ENCODE results near the gene IREB2. TPM values are rescaled to one million over a fixed set of nuclear protein-coding genes. Genes with fewer than 3 reads are reported as not detected.
"Not testable (repeated sequence)": the region's sequence is repeated elsewhere in the genome, so short reads cannot be mapped to it uniquely, and the experiment has no call there.

Gene IREB2
- total and polyA plus RNA-seq, 2 donors (not counting 3 experiments of a cell fraction or from before 2014, with no cell fraction given), result 12.7 to 51.4 TPM

DNA sequence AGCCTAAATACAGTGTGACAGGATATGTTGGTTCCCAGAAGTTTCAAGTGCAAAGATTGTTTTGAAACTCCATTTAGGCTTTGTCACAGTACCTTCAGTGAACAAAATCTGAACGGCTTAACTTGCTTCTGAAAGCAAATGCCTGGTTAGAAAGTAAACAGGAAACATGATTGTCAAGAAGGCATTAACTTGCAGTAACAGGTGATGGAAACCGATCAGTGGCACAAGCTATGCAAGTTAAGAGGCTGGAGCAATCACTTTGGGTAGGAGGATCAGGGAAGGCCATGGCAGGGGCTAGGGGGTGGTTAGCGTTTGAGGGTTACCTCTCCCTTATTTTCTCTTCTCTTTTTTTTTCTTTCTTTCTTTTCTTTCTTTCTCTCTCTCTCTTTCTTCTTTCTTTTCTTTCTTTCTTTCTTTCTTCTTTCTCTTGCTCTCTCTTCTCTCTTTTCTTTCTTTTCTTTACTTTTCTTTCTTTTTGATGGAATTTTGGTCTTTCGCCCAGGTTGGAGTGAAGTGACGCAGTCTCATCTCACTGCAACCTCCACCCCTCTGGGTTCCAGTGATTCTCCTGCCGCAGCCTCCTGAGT lies 71.8 kb downstream of the IREB2 start:
- H3K9me3 ChIP-seq (replicated peaks; ENCODE audit: control insufficient read depth, insufficient read depth, low read length), result no peaks in the 10 kb centered on the region
- no peaks in the 10 kb centered on the region for H3K79me2 ChIP-seq (ENCODE audit: control insufficient read depth, insufficient read depth, low read length)
- no peak overlapping the region for H3K27ac ChIP-seq (ENCODE audit: insufficient read depth, low read depth, low read length)
- H3K9ac ChIP-seq (replicated peaks; ENCODE audit: extremely low read depth, insufficient read depth, low read length), result no peak overlapping the region
- H4K20me1 ChIP-seq (replicated peaks; ENCODE audit: control insufficient read depth, extremely low read depth, insufficient read depth, low read length), result no peaks in the 10 kb centered on the region
- FAIRE-seq (no peak), DNase-seq (ENCODE audit: low read depth, low spot score) (no peak)
- H3K4me2 ChIP-seq (ENCODE audit: insufficient read depth, low read length), result no peak overlapping the region
- TF ChIP-seq MAX (IDR thresholded peaks at IDR 0.05; ENCODE audit: insufficient read depth, insufficient read length) (no peak), FOS (IDR thresholded peaks at IDR 0.05; ENCODE audit: borderline replicate concordance, insufficient read depth, low read length) (no peak), JUN (IDR thresholded peaks at IDR 0.05; ENCODE audit: borderline replicate concordance, insufficient read depth, insufficient read length, low read depth) (no peak), EZH2 (IDR thresholded peaks at IDR 0.05; ENCODE audit: borderline replicate concordance, low read depth, low read length, severe bottlenecking) (no peak), MYC (IDR thresholded peaks at IDR 0.05; ENCODE audit: low read depth, low read length) (no peak), POLR2AphosphoS5 (IDR thresholded peaks at IDR 0.05; ENCODE audit: insufficient read depth, low read depth, low read length) (no peak), POLR2A (IDR thresholded peaks at IDR 0.05; ENCODE audit: low read depth, low read length) (no peak), GATA2 (IDR thresholded peaks at IDR 0.05; ENCODE audit: insufficient read depth, insufficient read length, low read depth, low read length) (no peak)
- TF ChIP-seq, protein P1, sequence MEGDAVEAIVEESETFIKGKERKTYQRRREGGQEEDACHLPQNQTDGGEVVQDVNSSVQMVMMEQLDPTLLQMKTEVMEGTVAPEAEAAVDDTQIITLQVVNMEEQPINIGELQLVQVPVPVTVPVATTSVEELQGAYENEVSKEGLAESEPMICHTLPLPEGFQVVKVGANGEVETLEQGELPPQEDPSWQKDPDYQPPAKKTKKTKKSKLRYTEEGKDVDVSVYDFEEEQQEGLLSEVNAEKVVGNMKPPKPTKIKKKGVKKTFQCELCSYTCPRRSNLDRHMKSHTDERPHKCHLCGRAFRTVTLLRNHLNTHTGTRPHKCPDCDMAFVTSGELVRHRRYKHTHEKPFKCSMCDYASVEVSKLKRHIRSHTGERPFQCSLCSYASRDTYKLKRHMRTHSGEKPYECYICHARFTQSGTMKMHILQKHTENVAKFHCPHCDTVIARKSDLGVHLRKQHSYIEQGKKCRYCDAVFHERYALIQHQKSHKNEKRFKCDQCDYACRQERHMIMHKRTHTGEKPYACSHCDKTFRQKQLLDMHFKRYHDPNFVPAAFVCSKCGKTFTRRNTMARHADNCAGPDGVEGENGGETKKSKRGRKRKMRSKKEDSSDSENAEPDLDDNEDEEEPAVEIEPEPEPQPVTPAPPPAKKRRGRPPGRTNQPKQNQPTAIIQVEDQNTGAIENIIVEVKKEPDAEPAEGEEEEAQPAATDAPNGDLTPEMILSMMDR (IDR thresholded peaks at IDR 0.05; ENCODE audit: extremely low read depth in 1 of 2, insufficient read depth in 1 of 2, low read depth in 1 of 2, low read length in 2 of 2), result no peak
- H2AFZ ChIP-seq (ENCODE audit: low read depth, low read length), result no peak overlapping the region
- ChIA-PET POLR2A (no interaction called here), CTCF (interaction anchor here (1.1 kb wide), 1 partner anchor 12 kb away, joined by 4 read pairs; no protein-coding TSS in a partner anchor)
- dilution Hi-C loops (cut with MboI; ENCODE audit: extremely low pct_ligation_motif_present, low sequenced_read_pairs), result no loop called here
- no peaks in the 10 kb centered on the region for H3K36me3 ChIP-seq (ENCODE audit: control insufficient read depth in 2 of 2, extremely low read depth in 1 of 2, insufficient read depth in 2 of 2, low read length in 2 of 2)
- peaks cover 4% of the 10 kb centered on the region for H3K4me1 ChIP-seq (ENCODE audit: control insufficient read depth, extremely low read depth, insufficient read depth, low read length)
- intact Hi-C loops (cut with micrococcal nuclease), result no loop called here
- BruUV-seq (replicated peaks), result no TSS peak
- peaks cover 3 to 4% of the 10 kb centered on the region in 2 experiments for H3K27me3 ChIP-seq (ENCODE audit: control insufficient read depth in 2 of 2, insufficient read depth in 2 of 2, low read length in 2 of 2)
- H3K4me3 ChIP-seq (replicated peaks in 1 of 3; ENCODE audit: insufficient read depth in 1 of 3, low read depth in 1 of 3, low read length in 3 of 3), result no peak overlapping the region
- H3K9me1 ChIP-seq (replicated peaks; ENCODE audit: control insufficient read depth, extremely low read depth, insufficient read depth, low read length), result no peaks in the 10 kb centered on the region

DNA sequence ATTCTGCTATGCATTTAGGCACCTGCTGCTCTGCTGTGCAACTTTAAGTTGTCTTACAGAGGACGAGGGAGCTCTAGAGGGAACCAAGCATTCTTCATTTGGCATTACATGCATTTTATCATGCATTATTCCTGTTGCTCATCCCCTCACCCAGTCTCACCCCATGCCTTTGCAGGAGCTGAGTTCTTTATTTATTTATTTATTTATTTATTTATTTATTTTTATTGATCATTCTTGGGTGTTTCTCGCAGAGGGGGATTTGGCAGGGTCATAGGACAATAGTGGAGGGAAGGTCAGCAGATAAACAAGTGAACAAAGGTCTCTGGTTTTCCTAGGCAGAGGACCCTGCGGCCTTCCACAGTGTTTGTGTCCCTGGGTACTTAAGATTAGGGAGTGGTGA lies 82.0 kb downstream of the IREB2 start:
- H3K4me3 ChIP-seq (replicated peaks in 1 of 3; ENCODE audit: insufficient read depth in 1 of 3, low read depth in 1 of 3, low read length in 3 of 3); H4K20me1 ChIP-seq (replicated peaks; ENCODE audit: control insufficient read depth, extremely low read depth, insufficient read depth, low read length); CTCF ChIA-PET; FAIRE-seq; H3K4me1 ChIP-seq (ENCODE audit: control insufficient read depth, extremely low read depth, insufficient read depth, low read length); H3K4me2 ChIP-seq (ENCODE audit: insufficient read depth, low read length); H3K36me3 ChIP-seq (ENCODE audit: control insufficient read depth in 2 of 2, extremely low read depth in 1 of 2, insufficient read depth in 2 of 2, low read length in 2 of 2); H3K79me2 ChIP-seq (ENCODE audit: control insufficient read depth, insufficient read depth, low read length); H3K27me3 ChIP-seq (ENCODE audit: control insufficient read depth in 2 of 2, insufficient read depth in 2 of 2, low read length in 2 of 2); POLR2A ChIA-PET; H3K9me1 ChIP-seq (replicated peaks; ENCODE audit: control insufficient read depth, extremely low read depth, insufficient read depth, low read length); BruUV-seq (replicated peaks); H3K9me3 ChIP-seq (replicated peaks; ENCODE audit: control insufficient read depth, insufficient read depth, low read length); DNase-seq (ENCODE audit: low read depth, low spot score); H3K9ac ChIP-seq (replicated peaks; ENCODE audit: extremely low read depth, insufficient read depth, low read length); H2AFZ ChIP-seq (ENCODE audit: low read depth, low read length); intact Hi-C loops (cut with micrococcal nuclease); H3K27ac ChIP-seq (ENCODE audit: insufficient read depth, low read depth, low read length); dilution Hi-C loops (cut with MboI; ENCODE audit: extremely low pct_ligation_motif_present, low sequenced_read_pairs): not testable (repeated sequence)

All from endothelial cell of umbilical vein (primary cell).